GM04504 (cell line): ENCODE results near the gene PTPRN2.
"Not testable (repeated sequence)": the region's sequence is repeated elsewhere in the genome, so short reads cannot be mapped to it uniquely, and the experiment has no call there.

Source experiments
- DNase-seq: peaks from one replicate; pipeline ENCODE4 v3.0.0-alpha.2; 2012; ENCODE audit warnings: low read depth

The PTPRN2 gene

DNA sequence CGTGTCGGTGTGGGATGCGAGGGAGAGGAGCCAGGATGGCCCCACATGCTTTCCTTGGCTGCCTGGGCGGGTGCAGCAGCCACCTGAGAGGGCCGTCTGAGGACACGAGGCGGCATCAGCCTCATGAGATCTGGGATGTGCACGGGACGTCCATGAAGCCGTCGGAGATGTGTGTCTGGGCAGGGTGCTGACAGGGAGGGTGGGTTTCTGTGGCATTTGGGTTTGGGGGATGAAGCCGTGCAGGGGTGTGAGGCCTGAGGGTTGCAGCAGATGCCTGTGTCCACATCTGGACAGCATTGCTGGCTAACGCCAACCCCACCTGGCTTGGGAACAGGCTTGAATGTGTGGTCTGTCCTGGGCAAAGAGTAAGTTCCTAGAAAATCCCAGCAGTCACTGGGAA, 1071.3 kb downstream of the PTPRN2 start:
- no peak for DNase-seq

DNA sequence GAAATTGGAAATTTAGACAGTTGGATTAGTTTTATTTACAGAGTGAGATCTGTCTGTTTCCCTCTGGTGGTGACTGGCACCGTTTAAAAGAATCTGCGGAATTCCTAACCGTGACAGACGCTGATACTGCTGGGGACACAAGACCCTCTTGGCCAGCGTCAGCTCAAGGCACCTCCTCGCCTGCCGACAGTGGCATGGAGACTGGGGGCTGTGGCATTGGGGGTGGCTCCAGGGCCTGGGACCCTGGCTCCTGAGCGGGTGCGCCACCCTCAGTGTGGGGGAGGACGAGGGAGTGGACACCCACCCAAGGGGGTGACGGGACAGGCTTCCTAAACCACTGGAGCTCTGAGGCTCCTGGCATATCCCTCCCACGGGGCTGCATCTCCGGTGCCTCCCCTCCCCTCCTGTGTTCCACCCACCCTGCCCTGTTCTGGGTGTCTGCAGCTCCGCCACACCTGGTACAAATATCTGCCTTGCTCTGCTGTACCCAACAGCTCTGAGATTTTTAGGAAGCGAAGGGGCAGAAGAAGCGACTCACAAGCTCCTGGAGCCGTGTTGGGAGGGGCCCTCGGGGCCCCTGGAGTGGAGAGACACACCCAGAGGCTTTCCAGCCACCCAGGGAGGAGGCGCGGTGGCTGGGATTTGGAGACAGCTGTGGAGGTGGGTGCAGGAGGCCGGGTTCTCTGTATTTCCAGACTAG, 1072.1 kb downstream of the PTPRN2 start:
- DNase-seq = no peak

DNA sequence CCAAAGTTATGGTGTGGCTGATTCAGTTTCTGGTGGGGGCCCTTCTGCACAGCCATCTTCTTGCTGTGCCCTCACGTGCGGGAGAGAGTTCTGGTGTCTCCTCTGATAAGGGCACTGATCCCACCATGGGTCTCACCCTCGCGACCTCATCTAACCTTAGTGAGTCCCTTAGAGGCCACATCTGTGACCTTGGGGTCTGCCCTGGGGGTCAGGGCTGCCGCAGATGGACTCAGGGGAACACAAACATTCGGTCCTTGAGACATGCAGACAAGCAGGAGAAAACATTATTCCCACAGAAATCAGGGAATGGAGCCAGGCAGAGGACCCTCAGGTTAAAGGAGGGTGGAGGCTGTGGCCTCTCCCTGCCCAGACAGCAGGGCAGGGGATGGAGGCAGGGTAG, 1072.9 kb downstream of the PTPRN2 start:
- DNase-seq = no peak

DNA sequence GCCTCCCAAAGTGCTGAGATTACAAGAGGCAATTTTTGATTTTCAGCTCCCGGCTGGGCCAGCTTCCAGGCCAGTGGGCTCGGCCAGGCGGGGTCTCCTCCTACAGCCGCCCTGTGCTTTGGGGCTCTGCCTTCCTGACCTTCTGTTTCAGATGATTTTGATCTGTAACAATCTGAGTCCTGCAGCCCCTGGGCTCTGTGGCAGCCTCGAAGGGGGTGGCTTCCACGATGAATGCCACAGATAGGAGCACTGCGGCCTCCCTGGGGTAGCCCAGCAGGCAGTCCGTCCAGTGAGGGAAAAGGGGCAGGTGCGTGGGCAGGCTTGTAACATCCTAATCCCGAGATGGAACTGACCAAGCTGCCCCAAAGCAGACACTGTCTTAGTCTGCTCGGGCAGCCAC, 1073.3 kb downstream of the PTPRN2 start:
- no peak for DNase-seq

DNA sequence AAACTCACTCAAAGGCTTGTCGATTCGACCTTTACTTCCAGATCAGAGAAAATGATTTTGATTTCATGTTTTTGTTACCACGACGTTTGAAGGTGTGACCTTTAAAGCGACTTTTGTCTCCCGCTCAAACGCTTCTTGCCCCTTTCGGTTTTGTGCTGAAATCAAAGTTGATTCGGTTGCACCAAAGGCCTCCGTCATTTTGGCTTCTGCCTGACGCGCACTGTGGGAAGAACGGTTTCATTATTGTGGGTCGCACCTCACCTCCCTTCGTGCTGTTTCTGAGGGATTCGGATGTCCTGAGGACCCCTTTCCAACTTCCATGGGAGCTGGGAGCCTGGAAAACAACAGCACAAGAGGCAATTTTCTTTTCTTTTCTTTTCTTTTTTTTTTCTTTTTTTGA, 1073.9 kb downstream of the PTPRN2 start:
- DNase-seq = no peak

DNA sequence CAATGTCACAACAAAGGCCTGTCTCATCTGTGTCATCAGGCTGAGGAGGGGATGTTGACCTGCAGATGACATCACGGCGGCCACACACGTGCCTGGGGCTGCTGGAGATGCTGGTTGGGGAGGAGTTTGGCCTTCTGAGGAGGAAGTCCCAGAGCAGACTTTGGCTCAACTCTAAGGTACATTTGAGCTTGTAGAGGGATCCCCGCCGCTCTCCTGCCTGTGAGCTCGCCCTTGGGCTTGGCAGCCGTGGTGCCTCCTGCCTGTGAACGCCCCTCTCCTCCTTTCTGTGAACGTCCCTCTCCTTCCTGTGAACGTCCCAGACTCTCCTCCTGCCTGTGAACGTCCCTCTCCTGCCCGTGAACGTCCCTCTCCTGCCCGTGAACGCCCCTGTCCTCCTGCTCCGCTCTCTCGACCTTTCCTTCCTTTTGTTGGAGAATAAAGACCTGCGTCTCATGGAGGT, 1074.4 kb downstream of the PTPRN2 start:
- no peak for DNase-seq

DNA sequence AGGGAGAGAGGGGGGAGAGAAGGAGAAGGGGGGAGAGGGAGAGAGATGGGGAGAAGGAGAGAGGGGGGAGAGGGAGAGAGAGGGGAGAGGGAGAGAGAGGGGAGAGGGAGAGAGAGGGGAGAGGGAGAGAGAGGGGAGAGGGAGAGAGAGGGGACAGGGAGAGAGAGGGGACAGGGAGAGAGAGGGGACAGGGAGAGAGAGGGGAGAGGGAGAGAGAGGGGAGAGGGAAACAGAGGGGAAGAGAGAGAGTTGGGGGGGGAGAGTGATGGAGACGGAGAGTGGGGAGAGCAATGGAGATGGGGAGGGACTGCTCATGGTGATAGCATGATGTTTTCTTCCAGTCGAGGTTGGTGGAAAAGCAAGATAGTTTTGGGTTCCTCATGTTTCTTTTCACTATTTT, 1078.4 kb downstream of the PTPRN2 start:
- no peak for DNase-seq

DNA sequence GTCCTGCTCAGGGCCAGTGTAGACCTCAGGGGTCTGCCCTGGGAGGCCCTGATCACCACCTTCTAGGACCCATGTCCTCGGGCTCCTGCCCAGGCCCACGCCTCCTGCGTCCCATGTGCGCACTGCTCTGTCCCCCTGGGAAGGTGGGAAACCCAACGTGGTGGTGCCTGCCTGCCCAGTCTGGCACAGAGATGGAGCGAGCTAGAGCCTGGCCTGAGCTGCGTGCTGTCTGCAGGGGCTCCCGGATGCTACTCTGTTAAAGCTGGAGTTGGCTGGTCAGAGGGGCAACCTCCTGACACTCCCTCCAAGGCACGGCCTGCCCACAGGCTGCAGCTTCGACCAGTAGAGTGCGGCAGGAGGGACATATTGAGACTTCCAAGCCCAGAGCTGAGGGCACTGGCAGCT, 1079.1 kb downstream of the PTPRN2 start:
- no peak for DNase-seq

DNA sequence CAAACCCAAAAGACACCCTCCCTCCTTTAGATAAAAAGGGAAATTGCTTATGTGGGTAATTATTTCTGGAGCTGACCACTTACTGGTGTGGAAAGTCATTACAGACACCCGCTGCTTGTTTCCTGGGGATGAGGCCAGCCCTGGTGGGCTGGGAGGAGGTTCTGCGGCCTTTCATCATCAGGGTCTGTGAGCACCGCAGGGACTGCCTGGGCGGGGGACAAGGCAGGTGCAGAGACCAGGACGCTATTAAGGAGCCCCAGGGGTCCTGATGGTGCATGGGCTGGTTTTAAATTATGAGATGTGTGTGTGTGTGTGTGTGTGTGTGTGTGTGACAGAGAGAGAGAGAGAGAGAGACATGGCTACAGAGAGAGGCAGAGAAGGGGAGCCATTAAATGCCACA, 1079.6 kb downstream of the PTPRN2 start:
- DNase-seq = no peak

DNA sequence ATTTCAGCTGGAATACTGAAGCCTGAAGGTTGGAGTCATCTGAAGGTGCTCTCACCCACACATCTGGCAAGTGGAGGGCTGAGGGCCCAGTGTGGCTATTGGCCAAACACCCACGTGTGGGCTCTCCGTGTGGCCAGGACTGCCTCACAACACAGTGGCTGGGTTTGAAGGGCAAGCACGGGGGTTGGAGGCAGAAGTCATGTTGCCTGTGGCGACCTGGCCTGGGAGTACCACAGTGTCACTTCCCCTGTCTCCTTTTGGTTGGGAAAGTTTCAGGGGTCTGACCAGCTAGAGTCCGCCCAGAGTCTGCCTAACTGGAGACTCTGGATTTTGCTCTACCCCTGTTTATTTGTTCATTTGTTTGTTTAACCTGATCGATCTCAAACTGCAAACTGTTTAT, 1081.4 kb downstream of the PTPRN2 start:
- no peak for DNase-seq

DNA sequence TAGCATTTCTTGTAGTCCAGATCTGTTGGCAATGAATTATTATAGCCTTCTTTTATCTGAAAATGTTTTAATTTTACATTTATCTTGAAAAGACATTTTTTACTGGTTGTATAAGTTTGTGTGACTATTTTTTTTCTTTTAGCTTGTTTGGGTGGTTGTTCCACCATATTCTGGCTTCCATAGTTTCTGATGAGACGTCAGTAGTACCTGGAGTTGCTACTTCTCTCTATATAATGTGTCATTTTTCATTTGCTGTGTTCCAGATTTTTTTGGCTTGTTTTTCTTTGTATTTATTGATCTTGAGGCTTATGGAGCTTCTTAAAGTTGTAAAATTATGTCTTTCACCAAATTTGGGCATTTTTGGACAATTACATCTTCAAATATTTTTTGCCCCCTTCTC, 1082.0 kb downstream of the PTPRN2 start:
- DNase-seq = no peak

DNA sequence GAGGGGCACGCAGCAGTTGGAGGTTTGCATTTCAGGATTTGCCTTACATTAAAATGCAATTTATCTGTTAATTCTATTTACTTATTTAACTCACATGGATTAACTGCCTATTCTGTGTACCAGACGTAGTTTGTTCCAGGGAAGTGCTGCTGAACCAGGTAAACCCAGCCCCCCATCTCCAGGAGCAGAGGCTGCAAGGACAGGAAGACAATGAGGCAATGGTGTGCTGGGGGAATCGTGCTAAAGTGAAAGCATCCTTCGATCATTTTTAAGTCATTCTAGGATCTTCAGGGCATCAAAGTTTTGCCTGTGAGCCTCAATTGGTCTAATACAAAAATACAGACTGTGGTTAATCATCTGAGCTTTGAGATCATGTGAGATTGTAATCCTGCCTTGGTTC, 1084.4 kb downstream of the PTPRN2 start:
- DNase-seq = no peak

DNA sequence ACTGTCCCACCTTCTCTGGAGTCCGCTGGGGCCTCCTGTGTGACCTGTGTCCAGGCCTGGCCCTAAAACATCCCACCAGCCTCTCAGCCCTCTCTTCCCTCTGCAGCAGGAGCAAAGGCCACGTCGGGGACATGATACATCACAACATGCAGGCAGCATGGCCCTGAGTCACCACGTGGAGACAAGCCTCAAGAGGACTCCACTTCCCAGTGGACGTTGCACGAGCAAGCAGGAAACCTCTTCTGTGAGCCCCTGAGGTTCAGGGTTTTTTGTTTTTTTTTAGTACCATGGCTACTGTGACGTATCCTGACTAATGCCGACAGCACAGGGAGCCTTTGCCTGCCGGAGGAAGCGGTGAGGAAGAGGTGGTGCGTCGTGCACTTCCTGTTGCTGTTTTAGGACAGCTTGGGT, 1084.9 kb downstream of the PTPRN2 start:
- DNase-seq = no peak

DNA sequence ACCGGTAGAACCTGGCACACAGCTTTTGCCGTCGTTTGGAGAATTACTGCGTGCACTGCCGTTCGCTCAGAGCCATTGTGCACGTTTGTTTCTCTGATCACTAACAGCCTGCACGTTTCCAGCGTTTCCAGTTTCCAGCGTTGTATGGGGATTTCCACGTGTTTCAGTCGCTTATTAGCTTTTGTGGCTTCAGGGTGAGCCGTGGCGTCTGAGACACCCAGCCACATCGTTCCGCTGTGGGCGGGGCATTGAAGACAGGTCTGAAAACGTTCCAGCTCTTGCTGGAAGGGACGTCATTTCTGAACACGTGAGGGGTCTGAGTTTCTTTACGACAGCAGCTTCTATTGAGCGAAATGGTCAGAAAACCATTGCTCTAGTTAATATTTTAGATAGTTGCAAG, 1086.0 kb downstream of the PTPRN2 start:
- DNase-seq = no peak

DNA sequence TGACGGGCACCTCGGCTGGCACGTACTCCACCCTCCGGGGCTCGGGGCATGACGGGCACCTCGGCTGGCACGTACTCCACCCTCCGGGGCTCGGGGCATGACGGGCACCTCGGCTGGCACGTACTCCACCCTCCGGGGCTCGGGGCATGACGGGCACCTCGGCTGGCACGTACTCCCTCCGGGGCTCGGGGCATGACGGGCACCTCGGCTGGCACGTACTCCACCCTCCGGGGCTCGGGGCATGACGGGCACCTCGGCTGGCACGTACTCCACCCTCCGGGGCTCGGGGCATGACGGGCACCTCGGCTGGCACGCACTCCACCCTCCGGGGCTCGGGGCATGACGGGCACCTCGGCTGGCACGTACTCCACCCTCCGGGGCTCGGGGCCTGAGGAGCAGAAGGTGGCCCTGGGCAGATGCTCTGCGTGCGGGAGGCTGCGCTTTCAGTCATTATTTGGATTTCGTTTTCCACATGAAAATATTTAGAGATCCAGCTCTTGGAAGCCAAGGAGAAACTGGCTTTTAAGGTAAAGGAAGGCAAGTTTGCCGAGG, 1086.6 kb downstream of the PTPRN2 start:
- not testable (repeated sequence) for DNase-seq

DNA sequence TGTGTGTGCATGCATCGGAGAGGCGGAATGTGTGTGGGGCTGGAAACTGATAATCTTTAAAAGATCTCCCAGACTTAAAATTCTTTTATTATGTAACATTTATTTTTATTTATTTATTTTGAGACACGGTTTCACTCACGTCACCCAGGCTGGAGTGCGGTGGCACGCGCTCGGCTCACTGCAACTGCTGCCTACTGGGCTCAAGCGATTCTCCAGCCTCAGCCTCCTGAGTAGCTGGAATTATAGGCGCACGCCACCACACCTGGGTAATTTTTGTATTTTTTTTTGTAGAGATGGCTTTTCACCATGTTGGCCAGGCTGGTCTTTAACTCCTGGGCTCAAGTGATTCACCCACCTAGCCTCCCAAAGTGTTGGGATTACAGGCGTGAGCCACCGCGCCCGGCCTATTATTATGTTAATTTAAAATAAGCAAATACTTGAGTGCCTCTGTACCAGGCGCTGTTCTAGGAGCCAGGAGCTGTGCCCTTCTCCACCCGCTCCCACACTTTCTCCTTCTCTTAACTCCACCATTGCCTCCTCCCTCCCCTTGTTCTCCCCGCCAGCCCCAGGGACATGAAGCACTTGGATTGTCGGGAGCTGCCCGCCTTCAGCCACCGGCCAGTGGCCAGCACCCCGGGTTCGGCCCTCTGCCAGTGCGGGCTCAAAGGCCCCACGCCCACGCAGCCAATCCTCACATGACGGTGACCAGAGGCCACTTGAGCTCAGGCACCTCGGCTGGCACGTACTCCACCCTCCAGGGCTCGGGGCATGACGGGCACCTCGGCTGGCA, 1087.3 kb downstream of the PTPRN2 start:
- DNase-seq = no peak

DNA sequence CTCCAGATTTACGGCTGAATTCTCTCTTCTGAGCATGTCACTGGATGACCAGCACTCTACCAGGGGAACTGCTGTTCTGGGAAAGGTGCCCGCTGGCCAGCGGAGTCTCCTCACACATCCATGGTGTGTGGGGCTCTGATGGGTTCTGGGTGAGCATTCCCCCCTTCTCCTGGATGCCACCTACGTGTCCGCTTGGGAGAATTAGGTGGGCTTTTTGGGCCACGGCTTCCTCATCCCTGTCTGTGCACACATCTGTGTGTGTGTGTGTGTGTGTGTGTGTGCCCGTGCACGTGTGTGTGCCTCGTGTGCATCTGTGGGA, 1087.8 kb downstream of the PTPRN2 start:
- no peak for DNase-seq

DNA sequence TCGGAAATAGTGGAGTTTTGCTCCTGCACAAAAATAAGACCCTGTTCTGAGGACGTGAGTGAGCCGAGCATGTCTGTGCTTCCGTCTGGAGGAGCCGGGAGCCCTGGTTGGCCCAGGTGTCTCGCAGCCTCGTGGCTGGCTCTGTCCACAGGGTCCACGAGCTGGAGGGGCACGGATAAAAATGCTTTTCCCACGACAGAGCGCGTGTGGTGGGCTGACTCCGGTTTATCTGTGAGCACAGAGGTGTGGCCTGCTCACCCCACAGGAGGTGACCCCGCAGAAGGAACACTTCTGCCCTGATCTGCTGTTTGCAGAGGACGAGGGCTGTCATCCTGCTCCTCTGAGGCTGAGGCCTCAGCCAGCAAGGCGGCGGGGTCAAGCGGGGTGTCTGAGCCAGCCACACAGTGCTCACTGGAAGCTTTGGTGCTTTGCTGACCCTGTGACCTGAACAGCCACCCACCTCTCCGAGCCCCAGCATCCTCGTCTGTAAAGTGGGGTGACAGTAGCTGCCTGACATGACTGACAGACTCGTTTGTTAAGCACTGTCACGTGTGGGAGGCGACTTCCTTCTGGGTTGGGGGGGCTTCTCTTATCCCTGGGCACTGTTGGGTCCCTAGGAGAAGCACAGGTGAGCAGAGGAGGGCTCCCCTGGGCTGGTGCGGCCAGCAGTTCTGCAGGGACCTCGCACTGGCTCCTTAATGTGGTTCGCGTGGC, 1088.3 kb downstream of the PTPRN2 start:
- DNase-seq = no peak

DNA sequence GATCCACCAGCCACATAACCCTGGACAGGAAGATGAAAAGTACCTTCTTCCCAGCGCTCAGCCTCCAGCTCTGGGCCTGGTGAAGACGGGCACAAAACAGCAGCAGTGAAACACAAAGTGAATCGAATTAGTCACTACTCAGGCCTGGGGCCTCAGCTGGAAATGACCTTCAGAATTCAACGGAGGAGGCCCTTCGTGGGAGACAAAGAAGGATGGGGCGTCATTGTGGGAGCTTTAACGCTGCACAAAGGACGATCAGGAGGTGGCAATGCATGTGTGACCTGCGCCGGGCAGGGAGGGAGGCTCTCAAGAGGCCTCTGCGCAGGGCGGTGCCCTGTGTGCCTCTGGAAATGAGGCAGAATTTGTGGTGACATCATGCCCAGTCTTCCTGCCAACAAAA, 1089.0 kb downstream of the PTPRN2 start:
- DNase-seq = no peak

DNA sequence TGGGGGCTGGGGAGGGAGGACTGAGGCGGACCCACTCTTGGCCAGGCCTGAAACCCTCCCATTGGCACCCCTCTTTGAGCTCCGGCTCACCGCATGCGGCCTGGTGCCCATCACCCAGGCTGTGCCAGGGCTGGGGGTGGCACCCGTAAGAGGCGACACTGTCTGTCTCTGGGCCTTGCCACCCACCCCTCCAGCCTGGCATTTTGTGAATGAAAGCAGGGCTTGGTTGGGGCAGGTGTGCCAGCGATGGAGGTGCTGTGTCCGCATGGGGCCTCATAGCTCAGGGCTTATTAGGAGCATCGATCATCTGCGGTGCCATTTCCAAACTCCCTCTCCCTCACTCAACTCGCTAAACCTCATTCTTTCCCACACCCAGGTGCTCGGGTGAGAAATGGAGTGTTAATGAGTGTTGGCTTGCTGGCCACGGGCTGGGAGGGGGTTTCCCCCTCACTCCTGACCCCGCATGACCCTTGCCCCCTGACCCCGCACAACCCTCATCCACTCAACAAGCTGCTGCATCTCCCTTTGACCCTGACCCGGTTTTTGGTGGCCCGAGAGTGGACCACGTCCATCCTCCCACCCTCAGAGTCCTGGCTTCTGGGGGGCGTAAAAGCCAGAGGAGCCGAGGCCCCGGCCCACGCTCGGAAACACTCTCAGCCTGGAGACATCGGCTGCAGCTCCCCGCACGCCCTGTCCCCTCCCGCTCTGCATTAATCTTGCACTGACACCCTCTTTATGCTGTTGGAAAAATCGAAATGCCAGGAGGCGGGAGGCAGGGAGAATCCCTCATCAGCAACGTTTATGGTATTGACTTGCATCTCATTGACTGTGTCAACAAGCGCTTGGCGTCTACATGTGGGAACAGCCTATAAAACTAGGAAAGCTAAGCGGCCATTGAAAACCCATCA, 1089.6 kb downstream of the PTPRN2 start:
- no peak for DNase-seq

DNA sequence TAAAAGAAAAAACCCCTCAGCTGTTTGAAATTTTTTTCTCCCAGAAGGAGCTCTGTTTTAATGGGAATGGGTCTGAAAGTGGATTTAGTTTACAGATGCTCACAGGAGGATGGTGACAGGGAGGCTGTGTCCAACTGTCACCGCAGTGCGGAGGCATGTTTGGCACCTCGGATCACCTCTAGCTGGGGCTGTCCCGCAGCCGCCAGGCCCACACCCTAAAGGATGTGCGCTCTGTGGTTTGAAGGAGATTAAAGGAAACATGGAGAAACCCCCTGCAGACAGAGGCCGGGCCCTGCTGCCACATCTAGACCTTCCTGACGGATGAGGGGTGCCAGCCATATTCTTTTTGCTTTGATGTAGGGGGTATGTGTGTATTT, 1090.3 kb downstream of the PTPRN2 start:
- no peak for DNase-seq
